ENCODE results near the gene TTR. TPM values are rescaled to one million over a fixed set of nuclear protein-coding genes. Genes with fewer than 3 reads are reported as not detected.

TTR gene
- total and polyA plus RNA-seq, 4 donors, result 295 to 4,751 (median 926) TPM

- Histone ChIP-seq H3K4me1 (ENCODE audit: control insufficient read depth in 4 of 4, insufficient read depth in 4 of 4, low read length in 3 of 4) (peaks cover 0 to 4% (median 0%) of the 10 kb centered on the region in 4 donors), H3K9me3 (ENCODE audit: control insufficient read depth in 4 of 4, low read length in 3 of 4) (no peaks in the 10 kb centered on the region)
Observed at GRCh38 chr18:31636387-31636786, 44.7 kb downstream of the TTR start.

More at GRCh38 chr18:31636387-31636786, 44.7 kb downstream of the TTR start:
- Histone ChIP-seq H3K36me3 (ENCODE audit: control insufficient read depth in 4 of 4, insufficient read depth in 3 of 4, low read depth in 1 of 4, low read length in 3 of 4) (no peaks in the 10 kb centered on the region), H3K27me3 (ENCODE audit: control insufficient read depth in 4 of 4, insufficient read depth in 4 of 4, low read length in 3 of 4) (no peaks in the 10 kb centered on the region), H3K4me3 (ENCODE audit: low read depth in 1 of 3, low read length in 3 of 3) (no peak overlapping the region), H3K9ac (ENCODE audit: low read depth in 1 of 2, low read length in 2 of 2) (no peak overlapping the region), H3K27ac (ENCODE audit: low read depth in 1 of 2, low read length in 2 of 2) (no peak overlapping the region)
- DNase-seq (ENCODE audit: low spot score), result no peak
- no peak for TF ChIP-seq SP1 (IDR thresholded peaks at IDR 0.05)
- no peak for TF ChIP-seq TAF1 (conservative IDR thresholded peaks at IDR 0.05)
- no peak for TF ChIP-seq NR2F2 (IDR thresholded peaks at IDR 0.05)
- TF ChIP-seq EGR1 (IDR thresholded peaks at IDR 0.05; ENCODE audit: low read depth in 2 of 2), result no peak
- no peak for TF ChIP-seq GABPA (IDR thresholded peaks at IDR 0.05 in 1 of 2, conservative IDR thresholded peaks at IDR 0.05 in 1 of 2)
- TF ChIP-seq ZBTB33 (IDR thresholded peaks at IDR 0.05), result no peak
- TF ChIP-seq RXRA (IDR thresholded peaks at IDR 0.05), result no peak
- TF ChIP-seq RAD21 (IDR thresholded peaks at IDR 0.05), result no peak
- TF ChIP-seq, protein P1, sequence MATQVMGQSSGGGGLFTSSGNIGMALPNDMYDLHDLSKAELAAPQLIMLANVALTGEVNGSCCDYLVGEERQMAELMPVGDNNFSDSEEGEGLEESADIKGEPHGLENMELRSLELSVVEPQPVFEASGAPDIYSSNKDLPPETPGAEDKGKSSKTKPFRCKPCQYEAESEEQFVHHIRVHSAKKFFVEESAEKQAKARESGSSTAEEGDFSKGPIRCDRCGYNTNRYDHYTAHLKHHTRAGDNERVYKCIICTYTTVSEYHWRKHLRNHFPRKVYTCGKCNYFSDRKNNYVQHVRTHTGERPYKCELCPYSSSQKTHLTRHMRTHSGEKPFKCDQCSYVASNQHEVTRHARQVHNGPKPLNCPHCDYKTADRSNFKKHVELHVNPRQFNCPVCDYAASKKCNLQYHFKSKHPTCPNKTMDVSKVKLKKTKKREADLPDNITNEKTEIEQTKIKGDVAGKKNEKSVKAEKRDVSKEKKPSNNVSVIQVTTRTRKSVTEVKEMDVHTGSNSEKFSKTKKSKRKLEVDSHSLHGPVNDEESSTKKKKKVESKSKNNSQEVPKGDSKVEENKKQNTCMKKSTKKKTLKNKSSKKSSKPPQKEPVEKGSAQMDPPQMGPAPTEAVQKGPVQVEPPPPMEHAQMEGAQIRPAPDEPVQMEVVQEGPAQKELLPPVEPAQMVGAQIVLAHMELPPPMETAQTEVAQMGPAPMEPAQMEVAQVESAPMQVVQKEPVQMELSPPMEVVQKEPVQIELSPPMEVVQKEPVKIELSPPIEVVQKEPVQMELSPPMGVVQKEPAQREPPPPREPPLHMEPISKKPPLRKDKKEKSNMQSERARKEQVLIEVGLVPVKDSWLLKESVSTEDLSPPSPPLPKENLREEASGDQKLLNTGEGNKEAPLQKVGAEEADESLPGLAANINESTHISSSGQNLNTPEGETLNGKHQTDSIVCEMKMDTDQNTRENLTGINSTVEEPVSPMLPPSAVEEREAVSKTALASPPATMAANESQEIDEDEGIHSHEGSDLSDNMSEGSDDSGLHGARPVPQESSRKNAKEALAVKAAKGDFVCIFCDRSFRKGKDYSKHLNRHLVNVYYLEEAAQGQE (IDR thresholded peaks at IDR 0.05), result no peak
- no peak for TF ChIP-seq MAX (IDR thresholded peaks at IDR 0.05)
- no peak for TF ChIP-seq HNF4G (IDR thresholded peaks at IDR 0.05)
- no peak for TF ChIP-seq FOXA2 (IDR thresholded peaks at IDR 0.05)
- TF ChIP-seq, protein P2, sequence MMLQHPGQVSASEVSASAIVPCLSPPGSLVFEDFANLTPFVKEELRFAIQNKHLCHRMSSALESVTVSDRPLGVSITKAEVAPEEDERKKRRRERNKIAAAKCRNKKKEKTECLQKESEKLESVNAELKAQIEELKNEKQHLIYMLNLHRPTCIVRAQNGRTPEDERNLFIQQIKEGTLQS (IDR thresholded peaks at IDR 0.05), result no peak
- no peak for TF ChIP-seq YY1 (IDR thresholded peaks at IDR 0.05)
- TF ChIP-seq CTCF (IDR thresholded peaks at IDR 0.05; ENCODE audit: low read depth, low read length, missing input control), result no peak
- no peak for TF ChIP-seq HNF4A (conservative IDR thresholded peaks at IDR 0.05)
- TF ChIP-seq FOXA1 (IDR thresholded peaks at IDR 0.05), result no peak
- TF ChIP-seq JUND (IDR thresholded peaks at IDR 0.05), result no peak
